Adrenal gland (tissue), 12 donors: ENCODE measurements around the gene P3H4. TPM values are rescaled to one million over a fixed set of nuclear protein-coding genes. Genes with fewer than 3 reads are reported as not detected.
"Not testable (repeated sequence)": the region's sequence is repeated elsewhere in the genome, so short reads cannot be mapped to it uniquely, and the experiment has no call there.

ENCODE experiments used
- DNase-seq, 7 donors: peaks; one replicate each; pipeline ENCODE4 v3.0.0-alpha.2; 2019 to 2020
- H3K27ac ChIP-seq, 5 donors: fragments of 200-600 bp; sonication (generic) in 4 of 5; 1 replicate in 3 of 5; 2 replicates in 2 of 5; pipeline versions ENCODE4 v1.5.1 to v1.8.0; 2016 to 2020; ENCODE audit warnings: mild to moderate bottlenecking in 1 of 5
- H3K27me3 ChIP-seq: fragments of 200-600 bp; 2 replicates; pipeline ENCODE4 v1.8.0; 2021
- H3K36me3 ChIP-seq, 2 donors: fragments of 200-600 bp; replicated peaks in 1 of 2; 1 replicate in 1 of 2; 2 replicates in 1 of 2; pipeline versions ENCODE4 v1.5.1 to v1.8.0; 2018 to 2022
- H3K4me1 ChIP-seq, 2 donors: fragments of 200-600 bp; replicated peaks in 1 of 2; 1 replicate in 1 of 2; 2 replicates in 1 of 2; pipeline versions ENCODE4 v1.5.1 to v1.8.0; 2018 to 2021
- H3K4me3 ChIP-seq, 4 donors: fragments of 200-600 bp; sonication (generic) in 3 of 4; one replicate each; pipeline ENCODE4 v1.5.1; 2016 to 2018
- H3K9me3 ChIP-seq, 3 donors: fragments of 200-600 bp; sonication (generic) in 1 of 3; replicated peaks in 1 of 3; 1 replicate in 2 of 3; 2 replicates in 1 of 3; pipeline versions ENCODE4 v1.5.1 to v1.8.0; 2016 to 2021
- POLR2A ChIP-seq, 2 donors: fragments of 450-650 bp; IDR thresholded peaks; one replicate each; pipeline ENCODE4 v1.6.1; 2017; ENCODE audit warnings: antibody characterized with exemption in 2 of 2, mild to moderate bottlenecking in 2 of 2, moderate library complexity in 1 of 2
- WGBS, 4 donors: extraction: QIAGEN DNeasy Blood & Tissue Kit in 2 of 4; methylation state at CpG; one replicate each; pipeline versions ENCODE4 v1.1.5 to v1.1.7; 2013 to 2017; 5-methylcytosine and 5-hydroxymethylcytosine counted together
- intact Hi-C, 2 donors: fragments of 100-400 bp; cut with DNase I; formaldehyde crosslinking; loops; one replicate each; pipeline versions ENCODE4 v1.14.1 to v1.15.0; 2022 to 2023
- polyA plus RNA-seq, 3 donors: library from polyadenylated mRNA; stranded (reverse); fragments of 200-250 nt in 2 of 3; fragments of 350-450 nt in 1 of 3; fragmentation: Illumina TruSeq in 1 of 3; extraction: RNeasy Lipid Tissue Mini Kit (QIAGEN cat#74804) in 1 of 3; gene quantifications; one replicate each; pipeline ENCODE4 v1.2.3, GENCODE V29; 2013 to 2014
- total RNA-seq, 9 donors: library from RNA; depleted of rRNA in 4 of 9; stranded (reverse); fragments of >200 nt in 4 of 9; fragments of 120-200 nt in 1 of 9; fragmentation: NEBNext Ultra II Directional in 1 of 9; extraction: Animal tissue kit (Norgen Biotek cat#: 25700) in 1 of 9; gene quantifications; one replicate each; pipeline versions ENCODE4 v1.1.0 to v1.2.4, GENCODE V29; 2013 to 2023
- TF ChIP-seq, protein P1 (sequence below), 6 experiments: fragments of 450-650 bp in 4 of 6; fragments of 200-600 bp in 2 of 6; sonication (generic) in 1 of 6; IDR thresholded peaks; 1 replicate in 5 of 6; 2 replicates in 1 of 6; pipeline versions ENCODE4 v1.5.1 to v1.8.0; 2016 to 2021; ENCODE audit warnings: antibody characterized with exemption in 6 of 6, mild to moderate bottlenecking in 2 of 6, moderate library complexity in 1 of 6
- donor health status: healthy with polysubstance abuse.
- donor health status: Bipolar disorder and iron deficiency.
- donor health status: DM: yes; HTN: yes; CAD: no.
- donor health status: DM: no; HTN: no; CAD: no.
- donor health status: DM: no; HTN: no; CAD: no.
- donor health status: DM: yes; HTN: yes; CAD: no.

P3H4 gene
- total and polyA plus RNA-seq, 12 donors = 12.8 to 67.2 (median 27.5) TPM

DNA sequence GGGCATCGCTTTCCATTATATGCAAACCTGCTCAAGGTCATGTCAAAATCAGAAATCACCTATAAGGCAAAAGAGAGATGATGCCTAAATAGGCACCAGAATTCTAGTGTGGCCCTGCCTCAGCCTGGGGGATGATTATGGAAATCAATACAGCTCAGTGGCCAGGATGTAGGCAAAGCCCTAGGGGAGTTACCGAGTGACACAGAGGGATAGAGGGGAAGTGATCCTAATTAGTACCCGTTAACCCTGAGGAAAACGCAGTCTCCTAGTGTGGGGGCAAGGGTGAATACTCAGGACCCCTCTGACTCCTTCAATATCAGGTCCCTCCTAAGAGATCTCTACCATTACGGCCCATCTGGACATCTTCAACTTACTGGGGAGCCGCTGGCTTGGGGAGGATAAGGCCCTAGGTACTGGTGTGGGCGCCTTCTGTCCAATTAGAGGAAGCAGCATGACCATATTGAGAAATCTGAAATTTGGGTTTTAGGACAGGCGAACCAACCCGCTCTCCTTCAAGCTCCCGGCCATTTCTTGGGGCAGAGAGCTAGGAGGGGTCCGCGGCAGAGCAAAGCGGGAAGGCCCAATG lies 23.6 kb upstream of the P3H4 start:
- Histone ChIP-seq H3K9me3 (no peaks in the 10 kb centered on the region), H3K4me1 (peaks cover 0 to 15% of the 10 kb centered on the region in 2 donors), H3K27me3 (no peaks in the 10 kb centered on the region), H3K36me3 (peaks cover 0 to 16% of the 10 kb centered on the region in 2 donors), H3K4me3 (peak overlapping the region; percentile 82 to 84 (median 82)), H3K27ac (peak overlapping the region in 2 of 5 donors; percentile 65 to 75)
- TF ChIP-seq POLR2A (IDR thresholded peaks at IDR 0.05) = no peak
- TF ChIP-seq, protein P1, sequence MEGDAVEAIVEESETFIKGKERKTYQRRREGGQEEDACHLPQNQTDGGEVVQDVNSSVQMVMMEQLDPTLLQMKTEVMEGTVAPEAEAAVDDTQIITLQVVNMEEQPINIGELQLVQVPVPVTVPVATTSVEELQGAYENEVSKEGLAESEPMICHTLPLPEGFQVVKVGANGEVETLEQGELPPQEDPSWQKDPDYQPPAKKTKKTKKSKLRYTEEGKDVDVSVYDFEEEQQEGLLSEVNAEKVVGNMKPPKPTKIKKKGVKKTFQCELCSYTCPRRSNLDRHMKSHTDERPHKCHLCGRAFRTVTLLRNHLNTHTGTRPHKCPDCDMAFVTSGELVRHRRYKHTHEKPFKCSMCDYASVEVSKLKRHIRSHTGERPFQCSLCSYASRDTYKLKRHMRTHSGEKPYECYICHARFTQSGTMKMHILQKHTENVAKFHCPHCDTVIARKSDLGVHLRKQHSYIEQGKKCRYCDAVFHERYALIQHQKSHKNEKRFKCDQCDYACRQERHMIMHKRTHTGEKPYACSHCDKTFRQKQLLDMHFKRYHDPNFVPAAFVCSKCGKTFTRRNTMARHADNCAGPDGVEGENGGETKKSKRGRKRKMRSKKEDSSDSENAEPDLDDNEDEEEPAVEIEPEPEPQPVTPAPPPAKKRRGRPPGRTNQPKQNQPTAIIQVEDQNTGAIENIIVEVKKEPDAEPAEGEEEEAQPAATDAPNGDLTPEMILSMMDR (IDR thresholded peaks at IDR 0.05) = no peak
- no peak for DNase-seq
- intact Hi-C loops = no loop called here
- whole genome bisulfite sequencing, 4 donors = 17 to 28% (median 22%) methylated on average over 7 to 13 of the region's 13 CpGs

DNA sequence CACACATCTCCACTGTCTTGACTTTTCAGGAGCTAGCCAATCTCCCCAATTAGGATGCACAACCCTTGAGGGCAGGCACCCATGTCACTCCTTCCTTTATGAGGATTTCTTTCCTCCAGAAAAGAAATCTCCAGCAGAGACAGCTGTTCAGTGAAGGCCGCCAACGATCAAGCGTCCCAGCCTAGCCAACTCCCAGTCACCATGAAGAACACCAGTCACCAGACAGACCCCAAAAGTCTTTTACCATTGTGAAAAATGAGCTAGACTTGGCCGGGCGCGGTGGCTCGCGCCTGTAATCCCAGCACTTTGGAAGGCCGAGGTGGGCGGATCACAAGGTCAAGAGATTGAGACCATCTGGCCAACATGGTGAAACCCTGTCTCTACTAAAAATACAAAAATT lies 18.2 kb upstream of the P3H4 start:
- H3K9me3 ChIP-seq, intact Hi-C loops, H3K4me3 ChIP-seq, DNase-seq, H3K27ac ChIP-seq, H3K4me1 ChIP-seq, H3K27me3 ChIP-seq: not testable (repeated sequence)
- 85 to 93% (median 85%) methylated on average over 10 of the region's 10 CpGs for WGBS, 4 donors
- H3K36me3 ChIP-seq = peaks cover 0 to 55% of the 10 kb centered on the region in 2 donors

GRCh38 chr17:41825175-41825845 lies 13.6 kb upstream of the P3H4 start:
- no peaks in the 10 kb centered on the region for H3K9me3 ChIP-seq
- TF ChIP-seq, protein P1 (IDR thresholded peaks at IDR 0.05) = no peak
- no peak for TF ChIP-seq POLR2A (IDR thresholded peaks at IDR 0.05)
- peaks cover 0 to 45% of the 10 kb centered on the region in 2 donors for H3K36me3 ChIP-seq
- no peak for DNase-seq
- 85 to 86% (median 86%) methylated on average over 7 to 19 of the region's 19 CpGs for WGBS, 4 donors
- intact Hi-C loops = no loop called here
- H3K27me3 ChIP-seq = no peaks in the 10 kb centered on the region
- H3K4me3 ChIP-seq = no peak overlapping the region
- H3K4me1 ChIP-seq = no peaks in the 10 kb centered on the region
- H3K27ac ChIP-seq = no peak overlapping the region

DNA sequence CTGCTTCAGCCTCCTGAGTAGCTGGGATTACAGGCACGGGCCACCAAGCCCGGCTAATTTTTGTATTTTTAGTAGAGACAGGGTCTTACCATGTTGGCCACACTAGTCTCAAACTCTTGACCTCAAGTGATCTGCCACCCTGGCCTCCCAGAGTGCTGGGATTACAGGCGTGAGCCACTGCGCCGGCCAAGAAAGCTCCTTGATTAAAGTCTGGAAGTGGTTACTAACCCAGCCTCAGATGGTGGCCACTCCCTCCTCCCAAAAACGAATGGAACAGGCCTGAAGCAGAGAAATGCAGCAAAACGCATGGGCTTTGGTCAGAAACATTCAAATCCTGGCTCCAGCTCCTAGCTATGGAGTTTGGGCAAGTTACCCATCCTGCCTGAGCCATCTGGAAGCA lies 12.3 kb upstream of the P3H4 start:
- no peak for TF ChIP-seq POLR2A (IDR thresholded peaks at IDR 0.05)
- TF ChIP-seq, protein P1 (IDR thresholded peaks at IDR 0.05) = no peak
- Histone ChIP-seq H3K27me3 (no peaks in the 10 kb centered on the region), H3K27ac (no peak overlapping the region), H3K36me3 (peaks cover 0 to 36% of the 10 kb centered on the region in 2 donors), H3K9me3 (no peaks in the 10 kb centered on the region), H3K4me3 (no peak overlapping the region), H3K4me1 (no peaks in the 10 kb centered on the region)
- WGBS, 4 donors = 67 to 82% (median 77%) methylated on average over 6 to 7 of the region's 7 CpGs
- intact Hi-C loops = no loop called here
- no peak for DNase-seq

DNA sequence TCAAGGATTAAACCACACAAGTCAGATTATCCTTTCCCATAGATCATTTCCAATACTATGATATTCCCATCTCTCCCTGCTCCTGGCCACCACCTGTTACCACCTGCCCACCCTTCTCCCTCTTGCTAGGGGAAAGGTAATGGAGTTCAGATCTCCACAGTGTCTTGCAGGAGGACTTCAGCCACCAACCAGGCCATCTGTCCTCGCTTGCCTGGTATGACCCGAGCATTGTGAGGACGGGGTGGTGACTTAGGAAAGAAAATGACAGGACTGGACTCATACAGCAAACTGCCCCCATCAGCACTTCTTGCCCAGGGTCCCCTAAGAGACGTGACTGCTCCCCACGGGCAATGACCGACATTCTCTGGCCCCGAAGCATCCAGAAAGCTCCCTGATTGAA lies 11.8 kb upstream of the P3H4 start:
- TF ChIP-seq, protein P1 (IDR thresholded peaks at IDR 0.05) = no peak
- no peak for TF ChIP-seq POLR2A (IDR thresholded peaks at IDR 0.05)
- H3K9me3 ChIP-seq = no peaks in the 10 kb centered on the region
- no peak overlapping the region for H3K27ac ChIP-seq
- no peak overlapping the region for H3K4me3 ChIP-seq
- no peak for DNase-seq
- no peaks in the 10 kb centered on the region for H3K27me3 ChIP-seq
- H3K36me3 ChIP-seq = peaks cover 0 to 31% of the 10 kb centered on the region in 2 donors
- 85 to 92% (median 90%) methylated on average over 7 of the region's 7 CpGs for WGBS, 4 donors
- no peaks in the 10 kb centered on the region for H3K4me1 ChIP-seq
- intact Hi-C loops = no loop called here
